ENCODE measurements around the gene PGPEP1.

DNA sequence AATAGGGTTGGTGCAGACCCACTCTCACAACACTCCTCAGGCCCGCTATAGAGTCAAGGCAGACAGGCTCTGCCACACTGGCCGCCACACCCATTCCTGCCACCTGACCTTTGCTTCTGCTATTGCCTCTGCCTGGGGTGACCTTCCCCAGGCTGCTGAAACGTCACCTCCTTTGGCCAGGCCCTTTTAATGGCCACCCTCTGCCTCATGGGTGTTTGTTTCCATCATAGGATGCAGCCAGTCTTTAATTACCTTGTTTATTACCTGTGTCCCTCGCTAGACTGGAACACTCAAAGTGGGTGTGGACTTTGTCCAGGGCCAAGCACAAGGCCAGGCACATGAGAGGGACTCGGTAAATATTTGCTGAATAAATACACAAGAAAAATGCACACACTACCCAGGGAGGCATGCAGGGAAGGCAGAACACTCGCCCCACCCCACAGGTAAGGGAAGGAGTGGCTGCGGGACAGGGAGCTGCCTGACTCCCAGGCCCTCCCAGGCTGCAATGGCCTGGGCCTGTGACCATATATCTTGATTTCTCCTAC is 20.7 kb upstream of the PGPEP1 start:
- no peak for TF ChIP-seq SP1 (IDR thresholded peaks at IDR 0.05)
- TF ChIP-seq BHLHE40 (IDR thresholded peaks at IDR 0.05; ENCODE audit: borderline replicate concordance): no peak
- TF ChIP-seq HDGF (IDR thresholded peaks at IDR 0.05; ENCODE audit: borderline replicate concordance): no peak
- TF ChIP-seq TARDBP (IDR thresholded peaks at IDR 0.05): no peak
- TF ChIP-seq ELF4 (IDR thresholded peaks at IDR 0.05): no peak
- no peak for TF ChIP-seq FOXM1 (IDR thresholded peaks at IDR 0.05; ENCODE audit: borderline replicate concordance)
- TF ChIP-seq, protein P1, sequence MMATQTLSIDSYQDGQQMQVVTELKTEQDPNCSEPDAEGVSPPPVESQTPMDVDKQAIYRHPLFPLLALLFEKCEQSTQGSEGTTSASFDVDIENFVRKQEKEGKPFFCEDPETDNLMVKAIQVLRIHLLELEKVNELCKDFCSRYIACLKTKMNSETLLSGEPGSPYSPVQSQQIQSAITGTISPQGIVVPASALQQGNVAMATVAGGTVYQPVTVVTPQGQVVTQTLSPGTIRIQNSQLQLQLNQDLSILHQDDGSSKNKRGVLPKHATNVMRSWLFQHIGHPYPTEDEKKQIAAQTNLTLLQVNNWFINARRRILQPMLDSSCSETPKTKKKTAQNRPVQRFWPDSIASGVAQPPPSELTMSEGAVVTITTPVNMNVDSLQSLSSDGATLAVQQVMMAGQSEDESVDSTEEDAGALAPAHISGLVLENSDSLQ (IDR thresholded peaks at IDR 0.05): no peak
- no peak for TF ChIP-seq FOXK2 (IDR thresholded peaks at IDR 0.05)
- no peak for TF ChIP-seq SUZ12 (IDR thresholded peaks at IDR 0.05)

Measured in HEK293T (cell line).